DMS153 (cell line): ENCODE data around the gene TNFRSF14.
A peak's percentile ranks its signal among the peaks of the same experiment; 100 is the strongest.

ENCODE experiments used
- DNase-seq: peaks from one replicate; lab custom pipeline; 2025; lab: John Stamatoyannopoulos, UW

Gene TNFRSF14

GRCh38 chr1:2556277-2556677 lies at the start of gene TNFRSF14:
Gene TNFRSF14 (plus strand): TSS chr1:2556371. CDS start chr1:2556665, 294 bp downstream.
- DNase-seq = peak; percentile 50

DNA sequence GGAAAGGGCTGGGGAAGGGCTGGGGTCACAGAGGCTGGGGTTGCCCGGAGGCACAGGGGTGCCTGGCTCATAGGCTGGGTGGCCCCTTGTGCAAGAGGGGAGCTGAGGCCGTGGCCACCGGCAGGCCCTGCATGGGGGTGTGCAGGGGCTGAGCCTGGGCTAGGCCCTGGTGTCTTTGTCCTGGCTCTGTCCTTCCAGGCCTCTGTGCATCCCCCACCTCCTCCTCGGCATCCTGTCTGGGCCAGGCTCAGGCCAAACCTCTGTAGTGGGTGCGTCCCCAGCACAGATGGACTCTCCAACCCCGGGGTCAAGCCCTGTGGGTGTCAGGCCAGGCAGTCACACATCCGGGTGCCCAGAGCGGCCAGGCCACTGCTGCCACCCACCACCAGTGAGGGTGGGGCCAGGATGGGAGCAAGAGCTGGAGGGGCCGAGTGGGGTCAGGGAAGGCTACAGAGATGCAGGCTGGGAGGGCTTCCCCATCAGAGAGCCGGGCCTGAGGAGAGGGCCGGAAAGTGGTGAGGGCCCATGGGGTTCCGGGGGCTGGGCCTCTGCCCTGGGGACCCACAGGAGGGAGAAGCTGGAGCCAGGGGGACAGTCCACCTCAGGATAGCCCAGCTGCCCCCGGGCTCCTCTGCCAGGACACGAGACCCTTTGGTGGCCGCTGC lies 49.1 kb upstream of the TNFRSF14 start:
- DNase-seq = no peak

DNA sequence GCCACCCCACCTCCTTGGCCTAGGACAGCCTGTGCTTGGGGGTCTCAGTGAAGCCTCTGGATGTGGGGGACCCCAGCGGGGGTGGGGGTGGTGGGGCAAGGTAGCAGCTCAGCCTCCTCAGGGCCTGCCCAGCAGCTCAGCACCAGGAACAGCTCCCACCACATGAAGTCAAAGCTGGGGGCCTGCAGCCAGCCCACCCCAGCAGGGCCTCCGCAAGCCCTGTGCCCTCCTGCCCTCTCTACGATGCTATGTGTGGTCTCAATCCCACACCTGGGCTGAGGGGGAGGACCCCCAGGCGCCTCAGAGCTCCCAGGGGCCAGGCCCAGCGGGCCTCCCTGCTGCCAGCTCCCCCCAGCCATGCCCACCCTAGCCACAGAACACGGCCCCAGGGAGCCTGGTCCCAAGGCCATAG lies 48.4 kb upstream of the TNFRSF14 start:
- DNase-seq = no peak

GRCh38 chr1:2508180-2508579 lies 48.0 kb upstream of the TNFRSF14 start:
- DNase-seq = no peak

DNA sequence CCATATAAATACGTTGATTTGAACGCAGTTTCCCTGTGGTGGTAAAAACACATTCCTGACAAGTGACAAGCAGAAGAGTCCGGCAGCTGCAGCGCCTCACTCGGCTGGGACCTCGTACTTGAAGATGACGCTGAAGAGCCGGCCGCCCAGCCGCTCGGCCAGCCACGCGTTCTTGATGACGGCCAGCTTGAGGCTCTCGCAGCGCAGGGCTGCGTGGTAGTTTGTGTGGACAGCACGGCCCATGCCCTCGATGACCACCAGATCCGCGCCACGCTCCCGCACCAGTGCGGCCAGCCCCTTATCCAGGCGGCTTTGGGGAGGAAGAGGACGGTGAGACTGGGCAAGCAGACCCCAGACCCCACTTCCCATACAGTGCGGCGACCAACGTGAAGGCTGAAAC lies 47.4 kb upstream of the TNFRSF14 start:
- DNase-seq = no peak

DNA sequence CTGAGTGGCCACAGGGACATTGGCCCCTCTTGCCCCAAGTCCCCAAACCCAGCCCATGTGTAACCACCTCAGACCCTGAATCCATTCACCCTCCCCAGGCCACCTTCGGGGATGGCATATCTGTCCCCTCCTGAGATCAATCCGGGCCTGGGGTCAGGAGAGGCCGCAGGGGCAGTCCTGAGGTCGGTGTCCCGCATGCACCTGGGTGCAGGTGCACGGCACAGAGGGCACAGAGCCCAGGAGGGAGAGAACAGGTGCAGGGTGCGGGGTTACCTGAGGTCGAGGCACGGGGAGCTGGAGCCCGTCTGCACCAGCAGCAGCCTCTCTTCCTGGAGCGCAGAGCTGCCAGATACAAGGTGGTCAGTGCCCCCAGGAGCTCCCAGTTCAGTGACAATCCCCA lies 46.6 kb upstream of the TNFRSF14 start:
- DNase-seq = no peak

DNA sequence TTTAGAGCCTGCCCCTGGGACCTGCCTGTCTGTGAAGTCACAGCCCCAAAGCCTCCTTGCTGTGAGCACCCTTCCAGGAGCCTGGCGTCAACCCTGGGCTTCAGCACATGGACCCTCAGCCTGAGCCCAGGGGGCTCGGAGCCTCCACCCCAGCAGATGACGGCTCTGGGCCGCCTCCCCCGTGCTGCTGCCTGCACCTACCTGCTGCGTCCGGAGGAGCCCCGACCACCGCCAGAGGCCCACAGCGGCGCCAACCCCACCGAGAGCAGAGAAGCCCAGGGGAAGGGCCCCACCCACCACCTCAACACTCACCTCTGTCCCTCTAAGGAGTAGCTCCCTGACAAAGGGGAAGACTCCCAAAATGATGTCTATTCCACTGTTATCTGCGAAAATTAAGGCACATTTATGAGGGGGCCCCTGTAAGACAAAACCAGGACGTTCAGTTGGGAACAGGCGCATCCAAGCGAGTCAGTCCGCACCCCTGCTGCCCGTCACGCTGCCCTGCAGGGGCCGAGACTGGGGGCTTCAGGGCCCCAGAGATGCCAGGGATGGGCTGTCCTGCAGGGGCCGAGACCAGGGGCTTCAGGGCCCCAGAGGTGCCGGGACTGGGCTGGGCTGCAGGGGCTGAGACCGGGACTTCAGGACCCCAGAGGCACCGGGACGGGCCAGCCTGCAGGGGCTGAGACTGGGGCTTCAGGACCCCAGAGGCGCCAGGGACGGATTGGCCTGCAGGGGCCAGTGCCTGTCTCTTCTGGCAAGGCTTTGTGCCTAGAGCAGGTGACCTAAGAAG lies 45.6 kb upstream of the TNFRSF14 start:
- DNase-seq = no peak

DNA sequence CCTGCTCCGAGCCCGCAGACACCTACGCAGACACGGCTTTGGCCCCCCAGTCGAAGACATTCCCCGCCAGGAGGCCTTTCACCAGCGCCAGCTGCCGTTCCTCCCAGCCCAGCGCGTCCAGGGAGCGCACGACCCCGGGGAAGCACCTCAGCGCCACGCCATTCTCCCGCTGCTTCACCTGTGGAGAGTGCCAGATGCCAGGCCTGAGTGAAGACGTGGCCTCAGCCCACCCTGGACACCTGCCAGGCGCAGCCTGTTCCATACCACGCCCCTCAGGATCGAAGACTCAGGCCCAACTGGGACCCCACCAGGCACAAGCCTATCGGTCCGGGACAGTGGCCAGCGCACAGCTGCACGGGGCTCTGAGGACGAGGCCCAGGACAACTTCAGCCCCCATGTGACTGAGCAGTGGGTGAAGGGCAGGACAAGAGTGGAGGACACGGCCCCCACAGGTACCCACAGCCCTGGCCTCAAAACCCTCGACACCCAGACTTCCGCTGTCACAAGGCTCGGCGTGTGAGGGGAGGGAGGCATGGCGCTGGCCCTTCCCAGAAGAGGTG lies 43.2 kb upstream of the TNFRSF14 start:
- no peak for DNase-seq

DNA sequence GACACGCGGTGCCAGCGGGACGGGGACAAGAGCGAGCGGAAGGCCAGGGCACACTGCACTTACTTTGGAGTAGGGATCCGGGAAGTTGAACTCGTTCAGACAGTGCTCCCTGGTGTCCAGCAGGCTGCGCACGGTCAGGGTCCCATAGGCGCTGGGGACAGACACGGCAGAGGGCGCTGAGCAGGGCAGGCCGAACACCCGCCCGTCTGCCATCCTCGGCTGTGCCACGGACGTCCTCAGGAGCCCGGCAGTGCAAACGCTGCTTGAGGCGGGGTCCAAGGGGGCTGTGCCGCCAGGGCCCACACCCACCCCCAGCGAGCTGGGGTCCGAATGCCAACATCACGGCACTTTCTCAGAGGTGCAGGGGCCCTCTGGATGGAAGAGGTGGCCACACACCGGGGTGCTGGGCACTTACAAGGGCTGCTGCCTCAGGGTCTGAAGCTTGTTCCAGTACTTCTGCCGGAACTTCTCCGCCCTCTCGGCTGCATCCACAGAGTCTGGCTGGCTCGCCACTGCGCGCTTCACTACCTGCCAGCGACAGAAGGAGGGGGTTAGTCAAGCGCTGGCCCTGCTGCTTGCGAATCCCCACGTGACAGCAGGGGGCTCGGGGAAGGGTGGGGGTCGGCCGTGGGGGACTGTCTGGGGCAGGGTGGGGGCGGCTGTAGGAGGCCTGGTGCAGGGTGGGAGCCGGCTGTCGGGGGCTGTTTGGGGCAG lies 42.1 kb upstream of the TNFRSF14 start:
- DNase-seq = no peak

- DNase-seq = no peak
These were observed 41.1 kb upstream of the TNFRSF14 start for GRCh38 chr1:2514863-2515762.

DNA sequence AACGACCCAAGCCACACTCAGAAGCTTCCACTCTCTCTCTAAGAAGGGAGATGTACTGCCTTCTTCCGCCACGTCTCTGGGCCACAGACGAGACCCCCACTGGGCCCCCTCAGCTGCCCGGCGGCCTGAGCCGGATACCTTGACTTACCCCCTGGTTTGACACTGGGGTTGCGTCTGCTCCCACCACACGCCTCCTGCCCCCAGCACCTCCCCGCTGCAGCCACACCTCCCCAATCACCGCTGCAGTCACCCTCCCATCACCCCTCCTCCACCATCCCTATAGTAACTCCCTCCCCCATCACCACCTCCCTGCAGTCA lies 40.4 kb upstream of the TNFRSF14 start:
- no peak for DNase-seq

GRCh38 chr1:2516124-2516523 lies 40.0 kb upstream of the TNFRSF14 start:
- DNase-seq = no peak

GRCh38 chr1:2516946-2517345 lies 39.2 kb upstream of the TNFRSF14 start:
- DNase-seq = no peak

DNA sequence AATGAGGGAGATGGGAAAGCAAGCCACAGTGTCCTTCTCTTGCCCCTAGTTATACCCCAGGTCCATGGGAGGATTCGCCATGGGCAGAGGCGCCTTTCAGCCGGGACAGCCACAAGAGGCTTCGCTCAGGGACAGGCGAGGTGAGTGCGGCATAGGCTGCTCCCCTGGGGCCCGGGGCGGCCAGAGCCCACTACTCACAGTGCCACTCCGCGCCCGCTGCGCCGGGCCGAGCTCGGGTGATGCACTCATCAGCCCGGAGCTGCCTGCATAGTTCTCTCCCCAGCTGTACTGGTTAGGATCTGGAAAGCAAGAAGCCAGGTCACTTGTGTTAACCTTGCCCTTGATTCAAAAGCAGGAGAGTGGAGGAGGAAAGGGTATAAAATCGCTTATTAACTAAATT lies 38.2 kb upstream of the TNFRSF14 start:
- no peak for DNase-seq

GRCh38 chr1:2518528-2518927 lies 37.6 kb upstream of the TNFRSF14 start:
- DNase-seq = no peak

- no peak for DNase-seq
These were observed 37.0 kb upstream of the TNFRSF14 start for GRCh38 chr1:2519029-2519685.

DNA sequence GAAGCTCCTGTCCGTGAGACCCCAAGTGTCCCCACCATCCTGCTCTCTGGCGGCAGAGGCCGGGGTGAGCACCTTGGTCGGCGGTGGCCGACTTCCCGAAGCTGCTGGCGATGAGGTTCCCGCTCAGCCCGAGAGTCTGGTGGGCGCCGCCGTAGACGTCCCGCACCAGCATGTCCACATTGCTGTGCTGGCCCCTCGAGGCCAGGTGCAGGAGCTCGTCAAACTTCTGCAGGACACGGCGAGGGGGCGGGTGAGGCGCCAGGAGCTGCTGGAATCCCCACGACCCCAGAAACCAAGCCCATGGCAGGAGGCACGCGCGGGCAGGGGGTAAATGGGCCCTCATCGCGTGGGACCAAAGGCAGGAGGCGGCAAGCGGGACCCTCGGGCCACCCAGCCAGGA lies 36.4 kb upstream of the TNFRSF14 start:
- no peak for DNase-seq

GRCh38 chr1:2520206-2520605 lies 36.0 kb upstream of the TNFRSF14 start:
- no peak for DNase-seq

- DNase-seq = no peak
These were observed 35.4 kb upstream of the TNFRSF14 start for GRCh38 chr1:2520806-2521205.

GRCh38 chr1:2522230-2522629 lies 33.9 kb upstream of the TNFRSF14 start:
- no peak for DNase-seq

- no peak for DNase-seq
These were observed 32.8 kb upstream of the TNFRSF14 start for GRCh38 chr1:2523191-2523890.
